ENCODE data around the gene RHBDL3. TPM values are rescaled to one million over a fixed set of nuclear protein-coding genes. Genes with fewer than 3 reads are reported as not detected.

Gene RHBDL3
- polyA plus RNA-seq, 1 donor from 2014 or later, result 0.25 TPM

GRCh38 chr17:32275060-32276042 lies 9.7 kb downstream of the RHBDL3 start:
- H3K36me3 ChIP-seq (ENCODE audit: insufficient read depth, low read length), result no peaks in the 10 kb centered on the region
- no peak overlapping the region for H3K27ac ChIP-seq (ENCODE audit: low read length)
- no peaks in the 10 kb centered on the region for H3K9me3 ChIP-seq (ENCODE audit: low read length)
- H3F3A ChIP-seq (ENCODE audit: insufficient read depth, low read length, poor library complexity, severe bottlenecking), result no peaks in the 10 kb centered on the region
- no peak overlapping the region for H3K9ac ChIP-seq (ENCODE audit: low read length)
- no peak overlapping the region for H3K4me2 ChIP-seq (ENCODE audit: low read length)
- no peaks in the 10 kb centered on the region for H3K9me2 ChIP-seq (ENCODE audit: insufficient read depth, low read length)
- H3K4me3 ChIP-seq (ENCODE audit: low read length), result no peak overlapping the region
- no peaks in the 10 kb centered on the region for H3K79me2 ChIP-seq (replicated peaks; ENCODE audit: insufficient read depth, low read length)
- no peak overlapping the region for H2AFZ ChIP-seq (ENCODE audit: low read depth, low read length)
- H3K27me3 ChIP-seq (ENCODE audit: insufficient read depth, low read depth, low read length), result no peaks in the 10 kb centered on the region
- H4K20me1 ChIP-seq (ENCODE audit: insufficient read depth), result no peaks in the 10 kb centered on the region
- TF ChIP-seq EZH2 (IDR thresholded peaks at IDR 0.05; ENCODE audit: borderline replicate concordance, insufficient read depth, low read length, poor library complexity, severe bottlenecking) (no peak), RAD21 (conservative IDR thresholded peaks at IDR 0.05) (no peak), TAF1 (IDR thresholded peaks at IDR 0.05; ENCODE audit: low read depth) (no peak), REST (IDR thresholded peaks at IDR 0.05; ENCODE audit: borderline replicate concordance) (no peak), SMC3 (conservative IDR thresholded peaks at IDR 0.05; ENCODE audit: poor library complexity) (no peak), CTCF (IDR thresholded peaks at IDR 0.05; ENCODE audit: poor library complexity, severe bottlenecking) (no peak), EP300 (conservative IDR thresholded peaks at IDR 0.05; ENCODE audit: poor library complexity, severe bottlenecking) (no peak), MXI1 (conservative IDR thresholded peaks at IDR 0.05; ENCODE audit: poor library complexity, severe bottlenecking) (no peak), POLR2AphosphoS5 (IDR thresholded peaks at IDR 0.05) (no peak)

GRCh38 chr17:32276171-32276601 lies 10.6 kb downstream of the RHBDL3 start:
- no peak overlapping the region for H3K4me3 ChIP-seq (ENCODE audit: low read length)
- no peak overlapping the region for H3K4me2 ChIP-seq (ENCODE audit: low read length)
- no peak overlapping the region for H2AFZ ChIP-seq (ENCODE audit: low read depth, low read length)
- H3K27me3 ChIP-seq (ENCODE audit: insufficient read depth, low read depth, low read length), result no peaks in the 10 kb centered on the region
- H3K27ac ChIP-seq (ENCODE audit: low read length), result no peak overlapping the region
- H3K9me2 ChIP-seq (ENCODE audit: insufficient read depth, low read length), result no peaks in the 10 kb centered on the region
- no peaks in the 10 kb centered on the region for H3F3A ChIP-seq (ENCODE audit: insufficient read depth, low read length, poor library complexity, severe bottlenecking)
- H3K9me3 ChIP-seq (ENCODE audit: low read length), result no peaks in the 10 kb centered on the region
- H3K9ac ChIP-seq (ENCODE audit: low read length), result no peak overlapping the region
- no peaks in the 10 kb centered on the region for H3K79me2 ChIP-seq (replicated peaks; ENCODE audit: insufficient read depth, low read length)
- H4K20me1 ChIP-seq (ENCODE audit: insufficient read depth), result no peaks in the 10 kb centered on the region
- no peak for TF ChIP-seq CTCF (IDR thresholded peaks at IDR 0.05; ENCODE audit: poor library complexity, severe bottlenecking)
- TF ChIP-seq EZH2 (IDR thresholded peaks at IDR 0.05; ENCODE audit: borderline replicate concordance, insufficient read depth, low read length, poor library complexity, severe bottlenecking), result no peak
- no peak for TF ChIP-seq POLR2AphosphoS5 (IDR thresholded peaks at IDR 0.05)
- no peak for TF ChIP-seq EP300 (conservative IDR thresholded peaks at IDR 0.05; ENCODE audit: poor library complexity, severe bottlenecking)
- no peak for TF ChIP-seq TAF1 (IDR thresholded peaks at IDR 0.05; ENCODE audit: low read depth)
- no peak for TF ChIP-seq RAD21 (conservative IDR thresholded peaks at IDR 0.05)
- no peak for TF ChIP-seq MXI1 (conservative IDR thresholded peaks at IDR 0.05; ENCODE audit: poor library complexity, severe bottlenecking)
- no peak for TF ChIP-seq SMC3 (conservative IDR thresholded peaks at IDR 0.05; ENCODE audit: poor library complexity)
- TF ChIP-seq REST (IDR thresholded peaks at IDR 0.05; ENCODE audit: borderline replicate concordance), result no peak
- H3K36me3 ChIP-seq (ENCODE audit: insufficient read depth, low read length), result no peaks in the 10 kb centered on the region
